Superior temporal gyrus (tissue), 1 donor: ENCODE measurements around the gene MBLAC2.

Experiments used
- DNase-seq: peaks from one replicate; pipeline ENCODE4 v3.0.0-alpha.2; 2016; ENCODE audit errors: extremely low spot score

MBLAC2 gene

DNA sequence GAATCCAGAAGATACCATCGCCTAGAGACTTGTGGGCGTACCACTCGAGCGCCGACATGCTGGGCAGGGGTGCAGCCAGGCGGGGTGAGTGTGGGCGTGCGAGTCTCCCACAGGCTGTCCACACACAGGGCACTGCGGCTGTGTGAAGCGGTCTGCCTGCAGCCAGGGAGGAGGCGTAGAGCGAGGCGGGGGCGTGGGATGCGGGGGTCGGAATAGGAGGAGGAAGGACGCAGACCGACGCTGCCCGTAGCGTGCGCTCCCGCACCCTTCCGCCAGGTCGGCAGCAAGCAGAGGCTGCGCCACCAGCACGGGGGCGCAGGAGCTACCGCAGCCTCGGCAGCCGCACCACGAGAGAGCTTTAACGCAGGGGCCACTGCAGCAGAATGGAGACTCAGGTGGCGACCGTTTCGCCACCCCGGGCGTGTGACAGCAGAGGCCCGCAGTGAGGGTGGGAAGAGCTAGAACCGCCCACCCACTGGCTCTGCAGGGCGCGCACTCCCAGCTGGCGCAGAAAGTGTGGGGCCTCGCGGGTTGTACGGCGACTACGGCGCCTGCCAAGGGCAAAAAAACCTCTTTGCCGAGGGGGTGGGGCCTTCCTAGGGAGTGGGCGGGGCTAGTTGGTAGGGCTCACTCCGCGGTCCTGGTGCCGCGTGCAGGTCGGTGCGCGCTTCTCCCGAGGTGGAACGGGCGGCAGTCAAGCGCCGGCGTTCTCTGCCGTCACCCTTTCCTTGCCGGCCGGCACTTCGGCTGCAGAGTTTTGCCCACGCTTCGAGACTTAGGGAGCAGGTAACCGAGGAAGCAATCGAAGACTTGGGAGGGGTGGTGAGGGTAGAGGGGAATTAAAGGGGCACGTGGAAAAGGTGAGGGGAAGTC, at the start of gene MBLAC2, which contains the start of gene POLR3G:
Gene MBLAC2 (minus strand): TSS at position 537 of the 873 bp plus-strand sequence. CDS start 479 bp downstream, at position 58.
Gene POLR3G (plus strand): TSS at position 630 of the 873 bp plus-strand sequence. CDS start 10,704 bp downstream, outside the sequence.
- DNase-seq, result peak; percentile 88

DNA sequence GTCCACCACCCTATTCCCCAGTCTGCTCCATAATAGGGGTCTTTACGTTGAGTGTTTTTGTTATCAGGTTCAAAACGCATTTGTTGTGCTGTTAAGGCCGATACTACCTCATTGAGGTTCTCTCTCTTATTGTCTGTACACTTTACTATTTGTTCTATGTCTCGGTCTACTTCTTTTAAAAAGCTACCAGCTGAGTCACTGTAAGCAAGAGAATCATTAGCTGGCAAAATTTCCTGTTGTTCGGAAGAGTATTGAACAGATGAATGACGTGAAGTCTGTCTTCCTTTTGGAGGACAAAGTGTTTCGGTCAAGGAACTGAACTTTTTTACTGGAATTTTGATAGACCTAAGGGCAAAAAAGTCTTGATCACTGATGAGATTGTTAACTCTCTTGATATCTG, 44.5 kb upstream of the MBLAC2 start:
- no peak for DNase-seq

DNA sequence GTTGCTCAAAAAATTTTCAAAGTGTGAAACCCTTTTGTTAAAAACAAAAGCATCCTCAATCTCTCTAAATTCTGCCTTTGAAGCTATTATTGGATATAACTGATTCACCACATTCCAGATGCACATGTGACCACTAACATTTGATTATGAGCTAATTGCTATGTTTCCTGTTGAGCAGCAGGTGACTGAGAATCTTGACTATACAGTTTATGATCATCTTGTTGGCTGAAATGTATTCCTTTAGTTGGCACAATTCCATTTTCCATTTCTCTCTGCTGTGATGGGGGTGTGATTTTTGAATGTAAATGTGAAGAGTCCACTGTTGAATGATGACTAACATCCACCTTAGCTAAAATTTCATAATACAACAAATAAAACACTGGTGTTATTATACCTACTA, 44.1 kb upstream of the MBLAC2 start:
- DNase-seq, result no peak

DNA sequence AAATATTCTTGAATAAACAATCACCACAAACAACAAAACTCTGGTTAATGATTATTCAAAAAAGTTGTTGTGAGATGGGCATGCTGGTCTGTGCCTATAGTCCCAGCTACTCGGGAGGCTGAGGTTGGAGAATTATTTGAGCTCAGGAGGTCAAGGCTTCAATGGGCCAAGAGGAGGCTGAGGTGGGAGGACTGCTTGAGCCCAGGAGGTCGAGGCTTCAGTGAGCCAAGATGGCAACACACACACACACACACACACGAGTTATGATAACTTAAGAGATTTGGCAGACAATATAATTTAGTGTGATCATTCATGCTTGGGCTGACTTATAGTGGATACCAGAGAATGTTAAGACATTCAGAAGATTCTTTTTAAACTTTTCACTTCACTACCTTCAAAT, 39.9 kb upstream of the MBLAC2 start:
- no peak for DNase-seq

DNA sequence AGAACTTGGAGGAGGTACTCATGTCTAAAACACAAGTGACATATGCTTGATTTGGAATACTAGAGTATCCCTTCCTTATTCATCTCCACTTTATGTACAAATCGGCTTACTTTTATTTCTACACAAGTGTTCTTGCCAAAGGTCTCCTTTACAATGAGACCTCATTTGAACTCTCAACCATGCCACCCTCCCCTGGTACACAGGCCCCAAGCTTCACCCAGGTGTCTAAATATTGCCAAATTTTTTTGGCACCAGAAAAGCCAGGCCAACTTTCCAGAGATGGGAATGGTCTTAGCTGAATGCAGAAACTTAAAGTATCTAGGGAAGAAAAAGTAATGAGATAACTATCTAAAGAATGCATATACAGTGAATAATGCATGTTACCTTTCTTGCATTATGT, 35.9 kb upstream of the MBLAC2 start:
- no peak for DNase-seq

DNA sequence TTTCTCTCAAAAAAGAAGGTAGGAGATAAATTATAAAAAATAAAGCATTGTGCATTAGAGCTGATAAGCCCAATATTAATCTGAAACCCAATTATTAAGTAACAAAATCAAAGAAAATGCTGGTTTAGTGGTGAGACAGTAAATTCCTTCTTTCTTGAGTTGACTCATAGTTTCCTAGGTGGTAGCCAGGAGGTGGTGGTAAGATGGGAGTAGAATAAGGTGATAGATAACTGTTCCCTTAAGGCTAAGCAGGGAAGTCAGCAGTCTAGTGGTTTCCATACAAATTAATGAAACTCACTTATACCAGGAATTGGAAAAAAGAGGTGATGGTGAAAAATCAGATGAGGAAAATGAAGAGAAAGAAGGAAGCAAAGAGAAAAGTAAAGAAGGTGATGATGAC, 31.6 kb upstream of the MBLAC2 start:
- no peak for DNase-seq

DNA sequence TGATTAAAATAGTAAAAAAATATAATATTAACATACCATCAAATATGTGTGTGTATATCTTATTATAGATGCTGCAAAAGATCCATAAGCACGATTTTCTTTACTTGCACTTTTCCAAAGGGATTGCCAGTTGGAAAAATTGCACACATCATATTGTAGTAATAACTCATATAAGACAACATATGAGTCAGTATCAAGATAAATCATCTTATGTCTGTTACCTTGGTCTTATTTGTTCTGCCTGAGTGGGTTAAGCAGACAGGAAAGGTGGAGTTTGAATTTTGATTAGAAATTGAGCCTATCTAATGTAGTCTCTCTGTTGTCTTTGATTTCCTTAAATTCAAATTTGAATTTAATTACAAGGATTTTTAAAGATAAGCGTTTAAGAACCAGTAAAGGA, 30.2 kb upstream of the MBLAC2 start:
- no peak for DNase-seq

DNA sequence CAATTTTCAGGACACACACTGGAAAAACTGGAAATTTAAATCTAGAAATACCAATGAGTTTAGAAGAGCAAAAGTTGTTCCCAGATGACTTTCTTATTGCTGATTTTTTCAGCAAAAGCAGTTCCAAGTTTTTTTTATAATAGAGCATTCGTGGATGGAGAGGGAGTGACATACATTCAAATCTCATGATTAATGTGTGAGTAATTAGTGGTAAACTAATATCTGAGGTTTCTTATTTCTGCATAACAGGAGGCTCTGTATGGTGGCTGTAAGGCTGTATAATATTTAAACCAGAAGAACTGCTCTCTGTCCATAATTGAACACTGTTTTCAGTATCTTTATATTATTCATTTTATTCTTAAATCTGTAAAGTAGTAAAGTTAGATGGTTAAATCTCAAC, 29.0 kb upstream of the MBLAC2 start:
- no peak for DNase-seq

DNA sequence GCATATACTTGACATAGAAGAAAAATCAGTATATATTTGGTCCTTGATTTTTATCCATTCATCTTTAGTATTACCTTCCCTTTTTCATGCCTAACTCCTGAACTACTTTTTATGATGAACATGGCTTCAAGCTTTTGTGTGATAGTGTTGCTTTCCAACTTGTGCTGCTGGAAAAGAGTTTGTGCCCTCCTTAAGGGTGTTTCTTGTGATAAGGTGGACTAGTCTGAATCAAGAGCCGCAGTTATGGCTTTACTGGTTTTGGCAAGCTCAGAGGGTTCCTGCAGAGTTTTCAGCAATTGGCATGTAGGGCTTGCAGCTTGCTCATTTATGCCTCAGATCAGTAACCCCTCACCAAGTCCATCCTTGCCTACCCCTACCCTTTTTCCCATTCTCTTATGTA, 20.6 kb upstream of the MBLAC2 start:
- no peak for DNase-seq

DNA sequence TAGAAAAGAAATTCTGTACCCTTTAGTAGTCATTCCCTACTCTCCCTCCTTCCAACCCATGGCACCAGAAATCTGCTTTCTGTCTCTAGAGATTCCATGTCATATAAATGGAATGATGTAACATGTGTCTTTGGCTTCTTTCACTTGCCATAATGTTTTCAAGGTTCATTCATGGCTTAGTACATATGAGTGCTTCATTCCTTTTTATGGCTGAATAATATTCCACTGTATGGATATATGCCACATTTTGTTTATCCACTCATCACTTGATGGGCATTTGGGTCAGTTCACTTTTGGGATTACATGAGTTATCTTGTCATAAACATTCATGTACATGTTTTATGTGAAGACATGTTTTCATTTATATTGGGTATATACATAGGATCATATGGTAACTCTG, 19.5 kb upstream of the MBLAC2 start:
- no peak for DNase-seq

DNA sequence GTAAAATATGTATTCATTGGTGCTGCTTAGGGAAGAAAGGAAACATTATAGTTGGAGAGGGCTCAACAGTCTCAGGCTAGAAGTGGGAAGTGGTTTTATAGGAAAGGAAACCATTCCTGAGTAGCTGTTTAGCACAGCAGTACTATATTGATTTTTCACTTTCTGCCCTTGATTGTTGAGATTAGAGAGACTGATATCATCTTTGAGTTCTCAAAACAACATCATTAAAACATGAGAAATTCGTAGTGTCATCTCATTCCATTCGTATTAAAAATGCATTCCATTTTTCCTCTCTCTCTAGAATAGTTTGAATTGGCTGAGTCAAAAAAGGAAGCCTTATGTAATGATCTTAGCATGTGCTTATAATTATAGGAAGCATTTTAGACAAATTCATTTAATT, 14.2 kb upstream of the MBLAC2 start:
- no peak for DNase-seq

DNA sequence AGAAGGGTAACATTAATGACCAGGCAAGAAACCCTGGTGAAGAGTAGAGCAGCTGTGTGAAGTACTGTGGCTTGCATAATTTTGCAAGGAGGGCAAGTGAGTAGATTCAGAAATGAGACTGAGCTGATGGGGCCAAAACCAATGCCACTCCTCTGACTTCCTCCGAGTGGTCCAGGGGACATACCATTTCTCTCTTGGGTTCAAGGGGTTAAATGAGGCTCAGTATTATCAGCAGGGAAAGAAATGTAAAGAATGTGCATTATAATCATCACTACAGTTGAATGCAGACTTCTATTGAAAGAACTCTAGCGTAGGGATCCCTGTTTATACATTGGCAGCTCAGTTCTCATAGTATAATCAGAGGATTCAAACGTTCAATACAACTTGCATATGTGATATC, 10.0 kb upstream of the MBLAC2 start:
- DNase-seq, result no peak

DNA sequence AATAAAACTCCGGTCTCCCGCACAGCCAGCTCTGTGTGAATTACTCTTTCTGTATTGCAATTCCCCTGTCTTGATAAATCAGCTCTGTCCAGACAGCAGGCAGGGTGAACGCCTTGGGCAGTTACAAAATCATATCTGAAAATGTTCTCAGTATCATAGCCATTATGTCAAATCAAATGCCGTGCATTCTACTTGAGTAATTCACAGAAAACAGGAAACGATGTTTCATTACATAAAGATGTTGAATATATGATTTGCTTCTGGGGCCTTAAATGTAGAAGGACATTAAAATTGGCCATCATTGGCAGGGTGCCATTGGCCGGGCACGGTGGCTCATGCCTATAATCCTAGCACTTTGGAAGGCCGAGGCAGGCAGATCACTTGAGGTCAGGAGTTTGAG, 8.6 kb upstream of the MBLAC2 start:
- DNase-seq, result no peak

DNA sequence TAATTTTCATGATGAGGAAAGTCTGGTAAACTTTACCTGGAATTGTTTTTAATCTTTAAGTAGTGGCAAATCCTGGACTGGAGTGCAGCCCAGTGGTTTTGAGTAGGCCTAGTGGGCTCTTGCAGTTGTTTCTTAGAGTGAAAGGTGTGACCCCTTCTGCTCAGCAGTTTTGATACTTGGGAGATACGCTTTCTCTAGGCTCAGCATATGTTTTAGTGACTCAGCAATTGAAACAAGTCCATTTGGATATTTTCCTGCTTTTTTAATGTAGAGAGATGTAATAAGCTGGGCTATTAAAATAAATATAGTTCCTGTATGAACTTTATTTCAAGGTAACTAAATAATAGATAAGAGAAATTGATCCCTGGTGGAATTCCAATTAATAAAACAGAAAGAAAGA, 6.1 kb upstream of the MBLAC2 start:
- DNase-seq, result no peak

DNA sequence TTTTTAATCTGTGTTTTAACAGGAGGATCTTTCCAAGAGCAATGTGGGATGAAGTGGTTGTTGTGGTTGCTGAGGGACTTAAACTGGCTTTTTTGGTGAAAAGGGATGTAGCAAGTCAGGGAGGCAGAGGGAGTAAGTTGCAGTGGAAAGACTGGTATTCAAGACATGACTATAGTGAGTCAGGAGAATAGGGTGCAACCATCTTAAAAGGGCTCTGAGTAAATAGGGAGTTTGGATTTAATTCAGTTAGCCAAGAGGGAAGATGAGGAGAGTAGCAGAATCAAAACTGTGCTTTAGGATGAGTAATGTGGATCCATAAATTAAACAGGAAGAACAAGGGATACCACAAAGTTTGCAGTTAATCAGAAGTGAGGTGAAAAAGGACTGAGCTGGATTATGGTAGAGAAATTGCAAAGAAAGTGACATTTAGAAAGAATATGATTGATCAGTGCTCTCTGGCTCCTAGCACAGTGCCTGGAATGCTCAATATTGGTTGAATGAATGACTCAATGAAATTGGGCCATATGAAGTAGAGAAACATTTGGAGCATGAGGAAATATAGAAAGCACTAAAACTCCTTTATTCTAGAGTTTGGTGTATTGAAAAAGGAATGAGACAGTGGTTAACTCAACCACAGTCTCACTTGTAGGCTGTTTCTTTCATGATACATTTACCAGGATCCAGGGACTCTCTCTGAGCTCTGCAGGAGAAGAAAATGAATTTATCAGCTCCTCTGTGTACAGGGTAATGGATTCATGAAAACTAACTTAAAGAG, 5.2 kb upstream of the MBLAC2 start:
- no peak for DNase-seq

DNA sequence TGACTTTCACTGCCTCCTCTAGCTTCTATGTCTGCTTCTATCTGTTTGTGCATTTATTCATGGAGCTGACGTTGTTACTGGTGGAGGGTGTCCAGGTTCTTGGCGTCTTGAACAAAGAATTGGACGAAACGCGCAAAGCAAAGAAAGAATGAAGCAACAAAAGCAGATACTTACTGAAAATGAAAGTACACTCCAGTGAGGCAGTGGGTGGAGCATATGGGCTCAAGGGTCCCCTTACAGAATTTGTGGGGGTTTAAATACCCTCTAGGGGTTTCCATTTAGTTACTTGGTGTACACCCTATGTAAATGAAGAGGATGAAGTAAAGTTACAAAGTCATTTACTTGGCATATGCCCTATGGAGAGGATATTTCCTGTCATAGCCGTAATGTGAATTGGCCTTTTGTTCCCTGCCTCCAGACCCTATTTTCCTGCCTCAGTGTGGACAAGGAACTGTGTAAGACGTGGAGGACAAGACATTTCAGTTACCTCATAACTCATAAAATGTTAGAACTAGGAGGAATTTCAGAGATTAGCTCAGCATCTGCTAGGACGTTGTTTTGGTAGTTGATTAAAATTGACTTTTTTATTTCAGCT, 3.1 kb upstream of the MBLAC2 start:
- peak; percentile 38 for DNase-seq

DNA sequence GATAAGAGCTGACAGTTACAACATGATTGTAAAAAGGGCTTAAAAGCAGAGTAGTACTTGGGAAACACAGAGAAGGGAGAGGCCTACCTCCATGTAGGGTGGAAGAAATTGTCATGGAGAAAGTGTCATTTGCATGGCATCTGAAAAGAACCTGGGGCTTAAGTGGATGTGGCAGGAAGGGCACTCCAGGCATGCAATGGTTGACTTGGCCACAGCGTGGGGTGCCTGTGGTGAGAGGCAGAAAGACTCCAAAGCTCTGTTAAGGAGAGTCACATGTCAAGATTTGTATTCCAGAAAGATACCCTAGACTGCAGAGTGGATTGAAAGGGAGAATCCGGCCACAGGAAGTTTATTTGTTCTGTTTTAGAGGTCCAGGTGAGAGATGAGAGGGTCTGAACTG, 2.5 kb upstream of the MBLAC2 start:
- DNase-seq, result no peak

DNA sequence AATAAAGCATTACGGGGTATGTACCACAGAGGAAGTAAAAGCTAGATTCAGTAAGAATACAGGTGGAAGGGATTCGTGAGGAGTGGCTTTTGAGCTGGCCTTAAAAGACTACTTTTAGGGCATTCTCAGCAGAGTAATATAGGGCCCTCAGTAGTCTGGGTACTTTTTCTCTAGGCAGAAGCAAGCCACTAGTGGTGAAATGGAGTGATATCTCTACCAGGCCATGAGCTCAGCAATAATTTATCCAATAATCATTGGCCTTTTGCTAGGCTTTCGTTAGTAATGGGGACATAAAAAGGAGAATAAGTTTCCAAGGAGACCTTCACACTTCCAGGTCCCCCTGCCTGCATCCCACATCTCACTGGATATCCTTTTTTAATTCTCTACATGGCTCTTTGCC, 1.8 kb upstream of the MBLAC2 start:
- peak; percentile 36 for DNase-seq

DNA sequence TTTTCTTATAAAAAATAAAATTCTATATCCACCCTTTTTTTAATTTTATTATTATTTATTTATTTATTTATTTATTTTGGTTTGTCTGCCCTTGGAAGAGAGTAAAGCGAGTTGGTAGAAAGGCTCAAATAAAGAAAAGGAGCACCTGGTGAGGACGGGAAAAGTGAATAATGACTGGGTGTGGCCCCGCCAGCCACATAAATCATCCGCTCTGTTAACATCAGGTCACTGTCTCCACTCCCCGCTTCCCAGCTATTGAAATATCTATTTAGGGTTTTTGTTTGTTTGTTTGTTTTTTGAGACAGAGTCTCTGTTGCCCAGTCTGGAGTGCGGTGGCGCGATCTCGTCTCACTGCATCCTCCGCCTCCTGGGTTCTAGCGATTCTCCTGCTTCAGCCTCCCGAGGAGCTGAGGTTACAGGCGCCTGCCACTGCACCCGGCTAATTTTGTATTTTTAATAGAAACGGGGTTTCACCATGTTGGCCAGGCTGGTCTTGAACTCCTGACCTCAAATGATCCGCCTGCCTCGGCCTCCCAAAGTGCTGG, 937 bp upstream of the MBLAC2 start:
- DNase-seq, result no peak

DNA sequence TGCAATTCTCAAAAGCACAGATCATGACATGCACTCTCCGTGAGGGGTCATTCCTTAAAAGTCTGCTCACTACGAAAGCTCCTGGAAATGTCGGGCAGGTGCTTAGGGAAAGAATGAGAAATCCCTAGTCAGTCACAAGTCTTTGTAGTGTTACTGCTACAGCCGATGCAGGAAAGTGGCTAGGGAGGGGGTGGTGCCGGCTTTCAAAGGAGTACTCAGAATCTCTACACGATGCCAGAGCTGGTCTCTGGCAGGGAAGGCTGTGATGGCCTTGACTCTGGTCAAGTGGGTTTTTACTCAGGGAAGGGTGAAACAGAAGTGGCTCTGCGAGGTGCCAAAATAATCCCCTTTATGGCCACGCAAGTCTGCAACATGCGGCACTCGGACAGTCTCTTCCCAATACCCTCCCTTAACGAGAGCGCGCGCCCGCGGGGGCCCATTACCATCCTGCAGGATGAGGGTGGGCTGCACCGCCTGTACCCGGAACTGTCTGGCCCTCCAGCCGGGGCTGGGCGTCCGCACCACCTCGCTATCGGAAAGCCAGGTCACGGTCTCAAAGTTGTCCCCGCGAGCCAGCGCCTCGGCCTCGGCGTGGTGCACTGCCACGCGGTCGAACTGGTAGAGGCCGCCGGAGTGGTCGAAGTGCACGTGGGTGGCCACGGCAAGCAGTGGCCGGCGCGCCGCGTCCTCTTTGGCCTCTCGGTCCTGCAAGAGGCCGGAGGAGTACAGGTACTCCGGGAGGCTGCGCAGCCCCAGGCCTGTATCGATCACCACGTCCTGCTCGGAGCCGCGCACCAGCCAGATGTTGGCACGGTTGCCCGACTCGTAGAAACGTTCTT, 956 bp downstream of the MBLAC2 start:
- peak; percentile 31 for DNase-seq

DNA sequence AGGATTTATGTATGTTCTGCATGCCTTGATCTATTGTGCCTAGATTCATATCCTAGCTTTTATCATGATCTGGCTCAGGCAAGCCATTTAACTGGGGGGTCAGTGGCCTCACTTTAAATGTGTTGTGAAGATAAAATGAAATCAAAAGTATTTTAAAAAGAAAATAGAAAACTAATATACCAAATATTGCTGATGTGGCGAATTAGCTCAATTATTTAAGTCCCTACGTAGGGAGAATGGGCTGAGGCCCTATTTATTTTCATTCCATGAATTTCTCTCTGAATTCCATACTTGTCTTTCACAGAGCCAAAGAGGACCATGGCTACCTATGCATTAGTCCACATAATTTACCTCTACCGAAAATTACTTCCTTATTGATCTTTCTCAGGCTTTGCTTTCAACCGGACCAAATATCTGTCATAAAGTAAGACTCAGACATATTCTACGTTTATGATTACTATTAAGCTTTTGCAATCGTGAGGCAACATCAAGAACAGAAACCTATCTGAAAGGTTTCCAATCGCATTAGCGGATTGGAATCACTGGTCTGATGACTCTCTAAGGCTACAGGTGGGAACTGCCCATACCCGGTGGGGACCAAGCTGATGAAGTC, 1.7 kb downstream of the MBLAC2 start:
- DNase-seq, result no peak
